Body of pancreas (tissue), 4 donors: ENCODE results near the gene PACS1. TPM values are rescaled to one million over a fixed set of nuclear protein-coding genes. Genes with fewer than 3 reads are reported as not detected.

Source experiments
- ATAC-seq: fragments of 150-250 bp; one replicate; pipeline ENCODE4 v1.9.1; 2016
- DNase-seq, 4 donors: peaks; one replicate each; pipeline ENCODE4 v3.0.0-alpha.2; 2019
- H3K27ac ChIP-seq, 4 donors: fragments of 200-600 bp; sonication (generic); 1 replicate in 3 of 4; 2 replicates in 1 of 4; pipeline versions ENCODE4 v1.5.1 to v1.6.1; 2016 to 2019; ENCODE audit warnings: mild to moderate bottlenecking in 1 of 4, mixed read lengths in 1 of 4, moderate library complexity in 1 of 4
- H3K27me3 ChIP-seq, 2 donors: fragments of 200-600 bp; sonication (generic); one replicate each; pipeline ENCODE4 v1.6.0; 2016; ENCODE audit warnings: mild to moderate bottlenecking in 1 of 2
- H3K36me3 ChIP-seq, 2 donors: fragments of 200-600 bp; sonication (generic); replicated peaks in 1 of 2; 2 replicates each; pipeline ENCODE4 v1.5.1; 2016; ENCODE audit warnings: low read depth in 2 of 2; ENCODE audit not compliant: insufficient read depth in 1 of 2
- H3K4me1 ChIP-seq: fragments of 200-600 bp; sonication (generic); one replicate; pipeline ENCODE4 v1.6.0; 2016
- H3K4me3 ChIP-seq, 2 donors: fragments of 200-600 bp; sonication (generic); 1 replicate in 1 of 2; 2 replicates in 1 of 2; pipeline ENCODE4 v1.5.1; 2016 to 2019
- H3K9me3 ChIP-seq, 3 donors: fragments of 200-600 bp; sonication (generic); 1 replicate in 2 of 3; 2 replicates in 1 of 3; pipeline ENCODE4 v1.5.1; 2016
- CTCF ChIP-seq, 7 experiments: fragments of 450-650 bp in 4 of 7; fragments of 200-600 bp in 3 of 7; sonication (generic) in 3 of 7; IDR thresholded peaks; one replicate each; pipeline ENCODE4 v1.5.1; 2016 to 2019; ENCODE audit warnings: antibody characterized with exemption in 7 of 7
- POLR2A ChIP-seq, 3 donors: fragments of 450-650 bp; IDR thresholded peaks; one replicate each; pipeline ENCODE4 v1.6.1; 2016; ENCODE audit warnings: antibody characterized with exemption in 3 of 3, mild to moderate bottlenecking in 2 of 3
- WGBS, 2 donors: methylation state at CpG; one replicate each; pipeline ENCODE4 v1.1.5; 2017; 5-methylcytosine and 5-hydroxymethylcytosine counted together
- intact Hi-C: fragments of 100-400 bp; cut with DNase I; formaldehyde crosslinking; loops from one replicate; pipeline ENCODE4 v1.15.1; 2023
- total RNA-seq, 2 donors: library from RNA; depleted of rRNA; stranded (reverse); fragments of >200 nt; gene quantifications; one replicate each; pipeline ENCODE4 v1.1.0, GENCODE V29; 2016

PACS1 gene
- total RNA-seq, 2 donors from 2014 or later = 17.5 to 19.7 TPM

- peaks cover 56% of the 10 kb centered on the region for H3K4me1 ChIP-seq
- intact Hi-C loops = no loop called here
- ATAC-seq (no peak), DNase-seq (no peak)
- H3K9me3 ChIP-seq = no peaks in the 10 kb centered on the region
- no peak overlapping the region for H3K27ac ChIP-seq
- no peak for TF ChIP-seq CTCF (IDR thresholded peaks at IDR 0.05)
- no peak for TF ChIP-seq POLR2A (IDR thresholded peaks at IDR 0.05)
- no peak overlapping the region for H3K4me3 ChIP-seq
- WGBS, 2 donors = 66 to 73% methylated on average over 7 of the region's 7 CpGs
- H3K36me3 ChIP-seq = no peaks in the 10 kb centered on the region
- no peaks in the 10 kb centered on the region for H3K27me3 ChIP-seq
Observed at GRCh38 chr11:66116576-66117361, 46.7 kb downstream of the PACS1 start.

- Histone ChIP-seq H3K36me3 (no peaks in the 10 kb centered on the region), H3K4me1 (peaks cover 40% of the 10 kb centered on the region), H3K4me3 (no peak overlapping the region), H3K27ac (peak overlapping the region in 3 of 4 donors; percentile 58 to 82 (median 79)), H3K9me3 (no peaks in the 10 kb centered on the region), H3K27me3 (no peaks in the 10 kb centered on the region)
- TF ChIP-seq POLR2A (IDR thresholded peaks at IDR 0.05) (no peak), CTCF (IDR thresholded peaks at IDR 0.05) (no peak)
- intact Hi-C loops = no loop called here
- no peak for ATAC-seq
- 85 to 88% methylated on average over 3 of the region's 3 CpGs for WGBS, 2 donors
- DNase-seq = no peak
Observed at GRCh38 chr11:66118847-66119246, 48.8 kb downstream of the PACS1 start.

- Histone ChIP-seq H3K4me3 (no peak overlapping the region), H3K4me1 (peaks cover 47% of the 10 kb centered on the region), H3K9me3 (no peaks in the 10 kb centered on the region), H3K36me3 (no peaks in the 10 kb centered on the region), H3K27ac (peak overlapping the region; percentile 58 to 82 (median 76)), H3K27me3 (no peaks in the 10 kb centered on the region)
- 29 to 32% methylated on average over 5 of the region's 5 CpGs for WGBS, 2 donors
- TF ChIP-seq CTCF (IDR thresholded peaks at IDR 0.05) (no peak), POLR2A (IDR thresholded peaks at IDR 0.05) (no peak)
- intact Hi-C loops = no loop called here
- ATAC-seq = peak; percentile 85
- peak; percentile 29 to 62 (median 50) for DNase-seq
Observed at GRCh38 chr11:66119348-66120133, 49.5 kb downstream of the PACS1 start.

GRCh38 chr11:66121466-66121865, 51.4 kb downstream of the PACS1 start:
- Histone ChIP-seq H3K36me3 (no peaks in the 10 kb centered on the region), H3K4me1 (peaks cover 51% of the 10 kb centered on the region), H3K27me3 (no peaks in the 10 kb centered on the region), H3K9me3 (no peaks in the 10 kb centered on the region), H3K4me3 (no peak overlapping the region), H3K27ac (peak overlapping the region in 1 of 4 donors; percentile 58)
- ATAC-seq (no peak), DNase-seq (no peak)
- WGBS, 2 donors = 82 to 83% methylated on average over 2 of the region's 2 CpGs
- TF ChIP-seq CTCF (IDR thresholded peaks at IDR 0.05) (no peak), POLR2A (IDR thresholded peaks at IDR 0.05) (no peak)
- intact Hi-C loops = no loop called here
